HG03469 (cell line): ENCODE results near the gene FKBP11.

Experiments
- ATAC-seq: cut with Tn5 transposase; IDR thresholded peaks from one replicate; pipeline ENCODE4 v1.9.1; 2021; ENCODE audit warnings: mild to moderate bottlenecking, moderate library complexity, moderate number of reproducible peaks; ENCODE audit not compliant: unreplicated experiment

The FKBP11 gene

GRCh38 chr12:48925304-48926011 lies at the start of gene FKBP11:
FKBP11 (minus strand) TSS chr12:48925492; CDS start chr12:48925428, 64 bp downstream.
- no peak for ATAC-seq

GRCh38 chr12:48973941-48974673 lies 48.8 kb upstream of the FKBP11 start:
- no peak for ATAC-seq

- ATAC-seq, result no peak
Measured at GRCh38 chr12:48973531-48973930, 48.2 kb upstream of the FKBP11 start.

- no peak for ATAC-seq
Measured at GRCh38 chr12:48972952-48973483, 47.7 kb upstream of the FKBP11 start.

- no peak for ATAC-seq
Measured at GRCh38 chr12:48972213-48972951, 47.1 kb upstream of the FKBP11 start.

GRCh38 chr12:48970702-48971334 lies 45.5 kb upstream of the FKBP11 start:
- no peak for ATAC-seq

- ATAC-seq, result no peak
Measured at GRCh38 chr12:48969833-48970701, 44.8 kb upstream of the FKBP11 start.

- ATAC-seq, result no peak
Measured at GRCh38 chr12:48969160-48969771, 44.0 kb upstream of the FKBP11 start.

GRCh38 chr12:48968467-48968866 lies 43.2 kb upstream of the FKBP11 start:
- ATAC-seq, result no peak

- ATAC-seq, result no peak
Measured at GRCh38 chr12:48967991-48968390, 42.7 kb upstream of the FKBP11 start.

- no peak for ATAC-seq
Measured at GRCh38 chr12:48966177-48966895, 41.0 kb upstream of the FKBP11 start.

- ATAC-seq, result no peak
Measured at GRCh38 chr12:48965298-48965838, 40.1 kb upstream of the FKBP11 start.

- ATAC-seq, result no peak
Measured at GRCh38 chr12:48961801-48962200, 36.5 kb upstream of the FKBP11 start.

GRCh38 chr12:48961331-48961730 lies 36.0 kb upstream of the FKBP11 start:
- ATAC-seq, result no peak

- no peak for ATAC-seq
Measured at GRCh38 chr12:48960834-48961233, 35.5 kb upstream of the FKBP11 start.

GRCh38 chr12:48958049-48958388 lies 32.7 kb upstream of the FKBP11 start:
- no peak for ATAC-seq

GRCh38 chr12:48957141-48958048 lies 32.1 kb upstream of the FKBP11 start, which contains the start of gene ARF3:
ARF3 (minus strand) TSS chr12:48957487; CDS start chr12:48941095, 16,392 bp downstream.
- no peak for ATAC-seq
